GM21515 (cell line): ENCODE data around the gene HIVEP3.

Experiments used
- ATAC-seq: cut with Tn5 transposase; IDR thresholded peaks from one replicate; pipeline ENCODE4 v1.9.1; 2021; ENCODE audit not compliant: unreplicated experiment

Gene HIVEP3

DNA sequence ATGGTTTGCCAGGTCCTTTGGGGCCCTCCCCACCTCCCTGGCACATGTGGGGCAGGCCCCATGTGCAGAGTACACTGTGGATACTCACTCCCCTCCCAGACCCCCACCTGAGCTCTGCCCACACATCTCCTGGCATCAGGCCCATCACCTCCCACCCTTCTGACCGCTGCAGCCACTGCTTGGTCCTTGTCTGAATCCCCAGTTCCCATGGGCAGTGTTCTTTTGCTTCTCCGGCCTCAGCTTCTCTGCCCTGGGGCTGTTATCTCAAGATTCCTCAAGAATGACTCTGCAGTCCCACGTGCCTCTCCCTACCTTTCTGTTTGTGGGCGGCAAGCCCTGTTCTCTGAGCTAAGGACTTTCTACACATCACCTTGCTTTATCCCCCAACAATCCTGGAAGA, 246.5 kb downstream of the HIVEP3 start:
- ATAC-seq = no peak

DNA sequence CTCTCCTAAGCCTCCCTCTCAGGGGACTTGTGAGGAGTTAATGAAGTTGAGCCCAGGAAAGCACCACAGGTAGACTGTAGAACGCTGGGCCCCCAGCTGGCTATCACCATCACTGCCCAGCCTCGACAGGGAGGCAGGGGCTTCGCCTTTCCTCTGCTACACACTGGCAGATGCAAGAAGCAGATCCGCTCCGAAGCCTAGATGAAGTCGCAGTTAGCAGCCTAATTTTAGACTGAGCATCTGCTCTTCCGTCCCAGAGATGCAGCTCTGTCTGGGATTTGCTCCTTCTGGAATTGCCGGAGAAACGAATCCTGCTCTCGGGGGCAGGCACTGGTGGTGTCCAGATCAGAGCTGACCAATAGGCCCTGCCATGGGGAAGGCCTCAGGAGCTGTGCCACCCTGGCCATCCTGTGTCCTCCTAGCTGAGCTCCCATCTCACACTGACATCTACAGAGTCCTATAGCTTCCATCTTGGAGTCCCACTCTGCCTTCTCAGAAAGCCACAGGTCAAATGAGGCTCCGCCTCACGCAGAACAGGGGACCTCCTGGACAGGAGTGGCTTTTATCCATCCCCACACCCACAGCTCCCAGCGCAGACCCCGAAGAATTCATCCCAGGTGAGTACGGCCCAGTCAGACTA, 247.5 kb downstream of the HIVEP3 start:
- no peak for ATAC-seq

DNA sequence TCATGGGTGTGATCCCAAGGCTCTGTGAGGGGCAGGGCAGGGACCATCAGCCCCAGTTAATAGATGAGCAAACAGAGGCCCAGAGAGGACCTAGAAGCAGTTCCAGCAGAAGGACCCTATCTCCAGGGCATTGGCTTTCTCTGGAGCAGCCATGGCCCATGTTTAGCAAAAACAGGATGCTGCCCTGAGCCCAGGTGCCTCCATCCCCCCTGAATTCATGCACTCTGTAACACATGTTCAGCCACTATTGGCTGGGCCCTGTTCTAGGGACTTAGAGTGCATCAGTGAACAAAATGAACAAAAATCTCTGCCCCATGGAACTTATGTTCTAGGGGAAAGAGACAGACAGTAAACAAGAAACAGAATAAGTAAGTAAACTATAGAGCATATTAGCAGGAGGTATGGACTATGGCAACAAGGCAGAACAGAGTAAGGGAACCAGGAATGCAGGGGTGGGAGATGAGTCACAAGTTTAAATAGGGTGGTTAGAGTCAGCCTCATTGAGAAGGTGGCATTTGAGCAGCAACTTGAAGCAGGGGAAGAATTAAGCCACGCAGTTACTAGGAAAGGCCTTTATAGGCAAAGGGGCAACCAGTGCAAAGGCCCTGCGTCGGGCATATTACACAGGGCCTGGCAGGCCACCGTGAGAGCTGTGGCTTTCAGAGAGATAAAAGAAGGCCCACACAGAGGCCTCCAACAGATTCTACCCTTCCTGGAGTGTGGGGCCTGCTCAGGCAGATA, 248.3 kb downstream of the HIVEP3 start:
- no peak for ATAC-seq

DNA sequence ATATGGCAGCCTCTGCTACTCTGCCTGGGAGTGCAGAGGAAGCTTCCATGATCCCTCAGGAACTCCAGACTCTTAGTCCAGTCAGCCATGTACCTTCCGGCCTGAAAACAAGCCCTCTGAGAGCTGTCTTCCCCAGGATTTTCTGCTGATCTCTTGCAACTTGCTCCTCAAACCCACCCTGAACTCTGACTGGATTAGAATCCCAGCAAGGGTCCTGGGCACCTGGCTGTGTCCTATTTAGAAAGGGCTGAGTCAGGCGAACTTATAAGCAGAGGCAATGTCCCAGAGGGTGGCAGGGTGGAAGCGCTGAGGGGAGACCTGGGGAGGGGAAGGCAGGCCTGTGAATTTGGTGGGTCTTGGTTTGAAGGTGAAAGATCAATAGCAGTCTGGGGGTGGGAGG, 249.8 kb downstream of the HIVEP3 start:
- ATAC-seq = no peak

DNA sequence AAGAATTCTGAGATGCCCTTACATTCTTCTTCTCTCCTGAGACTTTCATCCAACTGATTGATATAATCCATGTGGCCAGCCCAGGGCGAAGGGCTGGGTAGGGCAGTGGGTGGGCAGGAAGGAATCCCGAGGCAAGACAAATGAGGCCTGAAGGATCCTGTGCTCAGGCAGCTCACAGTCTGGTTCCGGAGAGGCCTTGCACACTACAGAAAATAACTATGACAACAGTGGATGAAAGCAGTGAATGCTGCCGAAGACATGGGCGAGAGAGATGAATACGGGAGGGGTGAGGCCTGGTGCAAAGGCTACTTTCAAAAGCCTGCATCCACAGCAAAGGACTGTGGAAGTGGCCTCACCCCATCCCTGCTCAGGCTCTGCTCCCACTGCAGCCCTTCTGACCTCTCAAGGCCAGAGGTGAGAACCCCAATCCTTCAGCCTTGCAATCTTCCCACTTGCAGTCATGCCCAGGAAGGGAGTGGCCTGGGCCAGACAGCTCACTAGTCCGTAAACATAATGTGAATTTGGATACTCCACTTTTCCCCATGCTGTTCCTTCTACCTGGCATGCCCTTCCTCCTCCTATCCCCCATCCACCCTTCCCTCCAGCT, 250.6 kb downstream of the HIVEP3 start:
- no peak for ATAC-seq

DNA sequence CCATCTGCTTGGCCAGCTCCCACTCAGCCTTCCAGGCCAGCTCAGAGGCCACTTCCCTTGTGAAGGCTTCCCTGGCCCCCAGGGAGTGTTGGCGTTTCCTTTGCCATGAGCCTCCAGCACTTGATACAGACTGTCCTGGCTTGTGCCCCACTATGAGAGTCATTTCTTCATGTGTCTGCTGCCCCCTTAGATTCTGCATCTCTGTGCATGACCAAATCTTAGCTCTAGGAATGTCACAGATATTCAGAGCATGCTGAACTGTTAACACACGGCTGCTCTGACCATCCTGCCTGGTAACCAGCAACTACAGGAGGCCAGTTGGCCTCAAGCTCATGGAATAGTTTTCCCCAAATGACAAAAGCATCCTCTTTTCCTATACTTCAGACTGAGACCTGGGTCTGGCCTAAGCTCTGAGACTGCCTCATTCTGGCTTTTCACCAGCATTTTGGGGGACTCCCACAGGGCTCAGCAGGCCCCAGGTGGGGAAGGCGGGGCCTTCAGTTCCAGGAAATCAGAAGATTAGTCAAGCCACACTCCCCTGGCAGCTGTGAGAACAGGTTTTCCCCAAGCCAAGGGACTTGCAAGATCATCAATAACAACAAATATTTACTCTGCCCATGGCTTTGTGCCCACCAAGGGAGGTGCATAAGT, 251.6 kb downstream of the HIVEP3 start:
- ATAC-seq = no peak

DNA sequence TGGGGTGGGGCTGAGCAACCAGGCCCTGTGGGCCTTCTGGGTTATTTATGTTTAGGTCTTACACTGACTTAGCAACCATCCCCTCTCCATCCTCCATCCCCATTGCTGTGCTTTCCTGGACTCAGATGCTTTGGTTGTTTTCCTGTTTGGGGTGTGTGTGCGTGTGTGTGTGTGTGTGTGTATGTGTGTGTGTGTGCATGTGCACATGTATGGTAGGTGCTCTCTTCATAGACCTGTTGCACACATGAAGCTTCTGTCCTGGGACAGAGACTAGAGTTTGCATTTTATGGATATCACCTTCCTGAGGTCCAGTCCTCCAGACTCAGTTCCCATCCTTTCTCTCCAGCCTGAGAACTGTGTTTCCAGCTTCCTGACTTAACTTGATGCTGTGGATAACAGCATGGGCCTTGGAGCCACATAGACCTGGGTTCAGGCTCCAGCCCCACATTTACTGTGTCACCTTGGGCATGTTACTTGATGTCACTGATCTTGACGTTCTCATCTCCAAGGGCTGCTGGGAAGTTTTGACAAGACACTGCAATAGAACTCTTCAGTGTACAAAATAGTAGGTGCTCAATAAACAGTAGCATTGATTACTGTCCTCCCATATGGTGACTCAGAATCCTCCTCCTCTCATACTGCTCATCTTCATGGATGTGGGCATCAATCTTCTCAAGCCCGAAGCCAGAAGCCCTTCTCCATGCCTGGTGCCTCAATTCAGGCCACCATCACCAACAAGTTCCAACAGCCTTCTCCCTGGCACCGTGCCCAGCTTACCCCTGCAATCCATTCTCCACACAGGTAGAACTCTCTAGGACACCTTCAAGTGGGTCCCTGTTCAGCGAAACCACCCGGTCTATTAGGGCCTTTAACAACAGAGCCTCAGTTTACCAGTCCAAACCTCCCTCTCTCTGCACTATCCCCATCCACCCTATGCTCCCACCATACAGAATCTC, 252.5 kb downstream of the HIVEP3 start:
- ATAC-seq = no peak

DNA sequence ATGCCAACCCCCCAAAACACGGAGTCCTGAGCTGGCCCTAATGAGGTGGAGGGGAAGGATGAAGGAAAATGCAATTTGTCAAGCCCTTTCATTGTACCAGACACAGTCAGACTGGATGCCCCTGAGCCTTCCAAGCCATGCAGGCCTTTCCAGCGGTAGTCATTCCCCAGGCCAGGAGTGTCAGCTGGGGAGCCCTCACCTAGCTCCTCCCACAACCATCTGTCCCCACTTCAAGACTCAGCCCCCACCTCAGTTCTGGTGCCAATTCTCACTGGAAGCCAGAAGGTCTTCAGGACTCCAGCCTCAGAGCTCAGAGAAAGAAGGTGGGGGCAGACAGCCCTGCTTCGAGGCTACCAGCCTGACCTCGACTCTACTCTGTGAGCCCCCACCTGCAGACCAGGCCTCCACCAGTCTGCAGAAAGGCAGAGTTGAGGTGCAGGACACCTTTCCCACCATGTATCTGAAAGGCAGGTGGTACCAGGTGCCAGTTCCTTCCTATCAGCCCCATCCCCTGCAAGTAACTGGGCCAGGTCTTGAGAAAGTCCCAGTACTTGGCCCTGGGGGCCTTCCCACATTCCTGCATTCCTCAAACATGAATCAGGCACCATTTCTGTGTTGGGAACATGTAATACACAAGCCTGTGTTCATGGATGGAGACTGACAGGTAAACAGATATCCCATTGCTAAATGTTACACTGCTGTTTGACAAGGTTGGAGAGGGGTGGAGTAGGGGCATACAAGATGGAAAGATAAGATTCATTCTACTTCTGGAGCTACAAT, 253.7 kb downstream of the HIVEP3 start:
- ATAC-seq = no peak

DNA sequence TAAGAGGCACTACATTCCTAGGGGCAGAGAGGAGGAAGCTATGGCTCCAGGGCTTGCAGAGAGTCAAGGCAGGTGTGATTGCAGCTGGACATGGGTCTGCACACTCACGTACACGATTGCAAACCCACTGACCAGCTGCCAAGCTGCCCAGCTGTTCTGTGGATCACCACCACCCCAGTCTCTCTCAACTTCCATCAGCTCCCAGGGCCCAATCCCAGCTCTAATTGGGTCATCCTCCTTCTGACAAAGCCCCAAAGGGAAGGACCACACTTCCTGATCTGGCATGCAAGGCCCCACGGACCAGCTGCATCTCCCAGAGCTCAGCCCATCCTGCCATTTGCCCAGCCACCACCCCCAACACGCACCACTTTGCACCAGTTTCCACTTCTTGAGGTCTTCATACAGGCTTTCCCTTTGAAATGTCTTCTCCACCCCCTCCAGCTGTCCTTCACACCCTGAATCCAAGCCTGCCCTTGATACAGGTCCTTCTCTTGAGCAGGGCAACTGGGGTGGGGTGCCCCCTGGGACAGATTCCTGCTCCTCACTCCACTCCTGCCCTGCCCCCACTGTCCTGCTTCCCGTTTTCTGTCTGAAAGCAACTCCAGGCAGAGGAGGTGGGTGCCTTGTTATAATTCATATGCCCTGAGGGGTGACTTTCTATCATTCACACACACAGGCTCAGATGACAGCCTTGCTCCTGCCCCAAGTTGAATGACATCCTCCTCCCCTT, 254.9 kb downstream of the HIVEP3 start:
- no peak for ATAC-seq

DNA sequence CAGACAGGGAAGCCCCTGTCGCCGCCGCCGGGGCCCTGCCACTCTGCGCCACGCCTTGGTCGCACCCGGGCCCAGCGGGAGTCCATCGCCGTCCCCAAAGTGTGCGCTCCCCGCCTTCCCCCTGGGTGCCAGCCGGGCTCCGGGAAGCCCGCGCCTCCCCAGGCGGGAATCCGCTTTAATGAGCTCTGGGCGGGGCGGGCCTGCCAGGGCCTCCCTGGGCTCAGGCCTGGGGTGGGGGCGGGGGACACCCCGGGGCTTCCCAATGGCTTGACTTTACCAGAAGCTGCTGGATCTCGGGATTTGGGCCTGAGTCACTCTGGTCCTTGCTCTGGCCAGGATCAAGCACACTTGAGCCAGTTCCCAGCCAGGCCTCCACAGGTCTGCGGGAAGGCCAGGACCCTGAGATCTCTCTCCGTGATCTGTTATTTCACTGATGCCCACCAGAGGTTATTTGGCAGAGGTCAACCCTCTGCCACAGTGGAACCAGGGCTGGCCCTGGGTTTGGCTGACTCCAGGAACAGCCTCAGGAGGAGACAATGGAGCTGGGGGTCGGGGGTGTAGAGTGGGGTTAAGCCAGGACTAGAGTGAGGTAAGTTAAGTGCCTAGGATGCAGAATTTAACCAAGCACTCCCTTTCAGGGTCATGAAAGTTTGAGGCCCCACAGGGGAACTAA, 255.8 kb downstream of the HIVEP3 start:
- ATAC-seq = no peak

DNA sequence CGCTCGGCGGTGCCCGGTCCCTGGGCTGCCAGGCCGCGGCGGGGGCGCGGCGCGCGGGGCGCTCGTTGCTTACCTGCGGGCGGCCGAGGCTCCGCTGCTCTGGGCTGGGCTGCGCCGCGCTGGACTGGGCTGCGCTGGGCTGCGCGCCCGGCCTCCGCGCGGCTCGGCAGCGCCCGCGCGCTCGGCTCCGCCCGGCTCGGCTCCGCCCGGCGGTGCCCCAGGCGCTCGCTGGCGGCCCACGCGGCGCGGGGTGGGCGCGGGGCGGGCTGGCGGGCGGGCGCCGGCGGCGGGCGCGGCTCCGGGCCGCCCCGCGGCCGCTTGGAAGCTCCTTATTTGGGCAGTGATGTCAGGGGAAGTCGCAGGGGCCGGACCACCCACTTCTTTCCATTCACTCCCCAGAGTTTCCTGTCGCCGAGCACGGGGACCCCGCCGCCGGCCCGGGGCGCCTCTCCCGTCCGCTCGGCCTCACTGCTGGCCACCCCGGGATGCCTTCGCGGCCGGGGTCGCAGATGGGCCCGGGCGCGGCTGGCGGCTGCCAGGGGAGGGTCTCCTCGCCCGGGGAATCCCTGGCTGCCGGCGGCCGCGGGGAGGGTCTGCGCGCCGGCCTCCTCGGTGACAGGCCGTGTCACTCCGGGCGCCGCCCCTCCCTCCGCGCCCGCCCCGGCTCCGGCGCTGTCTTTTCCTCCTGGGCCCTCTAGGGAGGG, 256.5 kb downstream of the HIVEP3 start:
- peak; percentile 53 for ATAC-seq

DNA sequence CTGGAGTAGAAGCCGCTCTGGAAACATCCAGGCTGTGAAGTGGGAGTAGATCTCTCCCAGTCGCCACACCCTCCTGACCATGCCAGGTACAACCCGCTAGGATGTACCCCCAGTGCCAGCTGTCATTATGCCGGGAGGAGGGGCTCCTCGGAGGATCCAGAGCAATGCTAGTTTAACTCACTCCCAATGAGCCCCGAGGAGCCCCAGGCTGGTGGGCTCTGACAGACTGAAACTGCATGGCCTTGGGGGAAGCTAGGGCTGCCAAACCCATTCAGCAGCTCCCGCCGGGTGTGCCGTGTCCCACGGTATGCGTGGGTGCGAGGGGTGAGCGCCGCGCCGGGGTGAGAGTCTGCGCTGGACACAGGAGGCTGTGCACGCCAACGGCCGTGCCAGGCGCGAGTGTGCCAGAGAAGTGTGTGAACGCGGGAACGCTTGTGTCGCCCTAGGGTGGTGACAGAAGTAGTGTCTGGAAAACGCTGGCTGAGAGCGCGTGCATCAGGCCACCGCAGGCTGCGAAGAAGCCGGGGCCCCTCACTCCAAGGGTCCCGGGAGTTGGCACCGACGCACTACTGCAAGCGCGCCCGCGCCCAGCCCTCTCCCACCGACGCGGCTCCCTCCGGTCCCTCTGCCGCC, 257.2 kb downstream of the HIVEP3 start:
- ATAC-seq = no peak

DNA sequence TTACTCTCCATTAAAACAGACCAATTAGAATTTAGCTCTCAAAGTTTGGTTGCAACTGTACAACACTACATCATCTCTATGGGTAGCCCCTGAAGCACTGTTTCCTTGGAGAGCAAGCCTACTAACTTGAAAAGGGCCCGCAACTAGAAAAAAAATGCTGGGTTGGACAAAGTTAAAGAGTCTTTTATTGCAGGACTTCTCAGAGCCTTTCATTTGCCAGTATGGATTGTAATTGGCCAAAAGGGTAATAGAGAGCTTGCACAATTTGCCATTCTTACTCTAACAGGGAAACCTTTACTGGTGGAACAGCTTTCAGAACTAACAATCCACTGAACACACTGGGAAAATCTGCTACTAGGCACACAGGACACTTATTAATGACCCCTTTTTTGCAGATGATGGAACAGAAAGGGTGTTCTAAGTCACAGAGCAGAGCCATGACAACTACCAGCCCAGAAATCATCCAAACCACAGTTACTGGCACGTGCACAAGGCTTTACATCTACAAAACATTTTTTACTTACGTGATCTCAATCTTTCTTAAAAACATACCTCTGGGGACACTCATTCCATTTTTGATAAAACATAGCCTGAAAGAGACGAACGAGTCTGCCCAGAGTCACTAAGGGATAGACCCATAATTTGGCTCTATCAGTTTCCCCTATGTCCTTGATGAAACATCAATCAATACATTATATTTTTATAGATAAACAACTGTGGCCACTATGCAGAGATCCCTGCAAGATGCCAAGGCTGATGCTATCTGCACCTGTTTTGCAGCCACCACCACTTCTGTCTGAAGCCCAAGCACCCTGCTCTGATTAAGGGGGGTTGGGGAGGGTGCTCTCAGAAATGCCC, 257.9 kb downstream of the HIVEP3 start:
- no peak for ATAC-seq

DNA sequence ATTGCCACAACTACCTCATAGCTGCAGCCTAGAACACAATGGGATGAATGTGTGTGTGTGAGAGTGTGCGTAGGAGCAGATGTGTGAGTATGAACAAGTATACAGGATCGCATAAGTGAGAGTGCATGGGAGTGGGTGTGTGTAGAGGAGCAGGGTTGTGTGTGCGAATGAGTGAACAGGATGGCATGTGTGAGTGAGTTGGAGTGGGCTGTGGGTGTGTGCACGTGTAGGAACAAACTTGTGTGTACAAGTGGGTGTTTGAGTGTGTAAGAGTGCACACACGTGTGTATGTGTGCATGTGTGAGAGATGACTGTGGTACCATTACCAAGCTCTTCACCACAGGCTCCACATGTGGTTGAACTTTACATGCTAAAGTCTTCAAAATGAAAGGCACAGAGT, 258.8 kb downstream of the HIVEP3 start:
- ATAC-seq = no peak

DNA sequence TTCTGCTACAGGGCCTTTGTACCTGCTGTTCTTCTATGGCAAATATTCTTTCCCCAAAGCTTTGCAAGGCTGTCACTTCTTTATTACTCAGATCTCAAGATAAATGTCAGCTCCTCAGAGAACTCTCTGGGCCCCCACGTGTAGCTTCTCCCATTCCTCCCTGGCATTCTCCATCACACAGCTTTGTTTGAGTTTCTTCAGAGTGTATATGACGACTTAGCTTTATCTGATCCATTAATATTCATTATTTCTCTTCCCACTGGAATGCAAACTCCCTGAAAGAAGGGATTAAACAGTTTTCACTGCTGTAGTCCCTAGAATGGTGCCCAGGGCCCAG, 259.6 kb downstream of the HIVEP3 start:
- ATAC-seq = no peak

DNA sequence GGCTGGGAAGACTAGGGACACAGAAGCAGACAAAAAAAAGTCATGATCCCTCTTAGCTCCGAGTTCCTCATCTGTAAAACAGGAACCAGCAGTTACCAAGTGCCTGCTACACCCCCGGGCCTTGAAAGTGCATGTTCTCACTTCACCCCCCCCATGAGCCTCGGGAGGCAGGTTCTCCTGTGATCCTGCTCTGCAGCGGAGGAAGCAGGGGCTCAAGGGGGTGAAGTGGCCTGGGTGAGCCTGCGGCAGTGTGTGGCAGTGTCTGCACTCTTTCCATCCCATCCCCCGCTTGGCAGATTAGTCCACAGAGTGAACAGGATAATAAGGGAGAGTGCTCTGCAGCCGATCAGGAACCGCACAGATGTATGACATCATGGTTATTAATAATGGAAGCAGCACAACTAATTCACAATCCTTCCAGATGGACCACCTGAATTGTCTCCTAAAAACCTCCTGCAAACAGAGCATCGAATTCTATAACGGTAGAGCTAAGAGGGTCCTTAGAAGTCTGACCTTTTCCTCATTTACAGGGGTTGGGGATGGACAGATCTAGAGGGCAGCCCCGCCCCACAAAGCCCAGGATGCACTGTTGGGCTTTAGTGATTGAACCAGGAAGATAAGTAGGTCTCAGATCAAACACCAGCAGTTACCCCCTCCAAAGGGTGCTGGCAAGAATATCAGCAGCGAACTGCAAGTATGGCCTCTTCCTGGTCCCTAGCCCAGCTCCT, 260.1 kb downstream of the HIVEP3 start:
- no peak for ATAC-seq
